K562 (cell line): Measurements from ENCODE around the gene FMOD. TPM values are rescaled to one million over a fixed set of nuclear protein-coding genes. Genes with fewer than 3 reads are reported as not detected.

Source experiments
- ATAC-seq: fragments of 200-7000 bp; cut with Tn5 transposase; 3 replicates; pipeline ENCODE4 v1.9.1; 2020; ENCODE audit warnings: moderate library complexity
- BruUV-seq: library from RNA; stranded (reverse); fragments of 400-500 nt; replicated peaks from 2 replicates; lab custom pipeline; 2021; lab: Mats Ljungman, UMichigan
- CTCF ChIA-PET: fragments of 300-600 bp; formaldehyde crosslinking; extraction: SDS; loops from one replicate; lab custom pipeline; 2021; ENCODE audit warnings: low intra/inter-chr PET ratio; lab: Yijun Ruan, JAX
- POLR2A ChIA-PET: fragments of 300-600, 350-650 bp; sonication (Branson Sonifier 250); formaldehyde crosslinking; extraction: SDS; loops from one replicate; lab custom pipeline; 2021; ENCODE audit warnings: antibody characterized with exemption, inconsistent platforms; lab: Yijun Ruan, JAX
- DNase-seq, 4 experiments: peaks; one replicate each; pipeline versions ENCODE4 v3.0.0 to v3.0.0-alpha.2; 2011 to 2018; ENCODE audit warnings: low spot score in 3 of 4, mixed read lengths in 3 of 4; ENCODE audit errors: extremely low read depth in 1 of 4
- FAIRE-seq: peaks from 2 replicates; lab custom pipeline; 2011; peaks lifted over from hg19 to GRCh38; lab: Jason Lieb, UNC
- H2AFZ ChIP-seq: 2 replicates; pipeline ENCODE4 v1.6.0; 2011; ENCODE audit warnings: low read depth, low read length, control low read depth, inconsistent platforms
- H3K27ac ChIP-seq: fragments of 200-600 bp; 3 replicates; pipeline ENCODE4 v1.8.0; 2011; ENCODE audit warnings: low read depth, mild to moderate bottlenecking, control low read depth, inconsistent platforms, low read length, moderate library complexity, mixed read lengths; ENCODE audit errors: extremely low read depth
- H3K27me3 ChIP-seq, 2 experiments: fragments of 300-600 bp in 1 of 2; 2 replicates in 1 of 2; 3 replicates in 1 of 2; pipeline versions ENCODE4 v1.6.0 to v1.8.0; 2011; ENCODE audit warnings: inconsistent platforms in 2 of 2, low read length in 2 of 2, mild to moderate bottlenecking in 1 of 2, mixed read lengths in 1 of 2, moderate library complexity in 1 of 2; ENCODE audit not compliant: control insufficient read depth in 2 of 2, insufficient read depth in 2 of 2
- H3K36me3 ChIP-seq: fragments of 300-600 bp; 3 replicates; pipeline ENCODE4 v1.8.0; 2011; ENCODE audit warnings: mild to moderate bottlenecking, low read length, inconsistent platforms; ENCODE audit not compliant: control insufficient read depth, insufficient read depth
- H3K4me1 ChIP-seq, 2 experiments: fragments of 200-600 bp in 1 of 2; replicated peaks in 1 of 2; 2 replicates in 1 of 2; 3 replicates in 1 of 2; pipeline versions ENCODE4 v1.5.1 to v1.8.0; 2011; ENCODE audit warnings: inconsistent platforms in 2 of 2, low read length in 2 of 2, mild to moderate bottlenecking in 1 of 2, mixed read lengths in 1 of 2, moderate library complexity in 1 of 2; ENCODE audit not compliant: control insufficient read depth in 2 of 2, insufficient read depth in 2 of 2
- H3K4me2 ChIP-seq: 2 replicates; pipeline ENCODE4 v1.6.1; 2011; ENCODE audit warnings: low read length, control low read depth, inconsistent platforms, mixed read lengths; ENCODE audit not compliant: insufficient read depth
- H3K4me3 ChIP-seq: fragments of 200-600 bp; sonication (generic), shearing (Covaris generic); 2 replicates; pipeline ENCODE4 v1.5.1; 2016; ENCODE audit warnings: control low read depth, inconsistent platforms
- H3K79me2 ChIP-seq: fragments of 200-600 bp; 3 replicates; pipeline ENCODE4 v1.8.0; 2011; ENCODE audit warnings: low read length, inconsistent platforms; ENCODE audit not compliant: control insufficient read depth, insufficient read depth
- H3K9ac ChIP-seq, 2 experiments: 2 replicates each; pipeline versions ENCODE4 v1.6.0 to v1.6.1; 2011; ENCODE audit warnings: low read depth in 2 of 2, low read length in 2 of 2, control low read depth in 1 of 2, inconsistent platforms in 1 of 2, mild to moderate bottlenecking in 1 of 2, mixed read lengths in 1 of 2; ENCODE audit not compliant: insufficient read depth in 1 of 2
- H3K9me1 ChIP-seq: one replicate; pipeline ENCODE4 v1.6.0; 2011; ENCODE audit warnings: inconsistent platforms, mild to moderate bottlenecking, low read length, moderate library complexity; ENCODE audit not compliant: control insufficient read depth, insufficient read depth
- H3K9me3 ChIP-seq: replicated peaks from 2 replicates; pipeline ENCODE4 v1.5.1; 2011; ENCODE audit warnings: low read depth, low read length, inconsistent platforms; ENCODE audit not compliant: control insufficient read depth, insufficient read depth
- H4K20me1 ChIP-seq: replicated peaks from 2 replicates; pipeline ENCODE4 v1.6.1; 2011; ENCODE audit warnings: low read length, inconsistent platforms, mixed read lengths; ENCODE audit not compliant: control insufficient read depth, insufficient read depth
- DDX20 ChIP-seq: fragments of 450-650 bp; IDR thresholded peaks from 2 replicates; pipeline ENCODE4 v1.6.1; 2016; ENCODE audit warnings: missing genetic modification characterization, low read depth, mild to moderate bottlenecking, missing compliant biosample characterization, moderate library complexity
- NR2F6 ChIP-seq: fragments of 450-650 bp; formaldehyde crosslinking; IDR thresholded peaks from 2 replicates; pipeline ENCODE4 v1.4.0; 2020; ENCODE audit warnings: mild to moderate bottlenecking
- POLR2A ChIP-seq: fragments of 450-650 bp; conservative IDR thresholded peaks from 2 replicates; pipeline ENCODE4 v1.6.1; 2016
- SRSF7 ChIP-seq: fragments of 200-400 bp; formaldehyde crosslinking; optimal IDR thresholded peaks from 2 replicates; pipeline ENCODE3; 2017; ENCODE audit warnings: mild to moderate bottlenecking, low read depth, low read length
- STAT5B ChIP-seq: fragments of 250-450 bp; sonication (Bioruptor Pico); IDR thresholded peaks from 2 replicates; pipeline ENCODE4 v1.8.0; 2021; ENCODE audit warnings: mild to moderate bottlenecking, inconsistent platforms
- ZNF134 ChIP-seq: fragments of 250-450 bp; sonication (Bioruptor Pico); conservative IDR thresholded peaks from 2 replicates; pipeline ENCODE4 v1.4.0; 2020
- WGBS: fragments of 100-300 bp; shearing (Covaris generic); methylation state at CpG from one replicate; pipeline ENCODE4 v1.1.6; 2016; ENCODE audit warnings: low coverage, mixed read lengths; ENCODE audit not compliant: insufficient coverage; ENCODE audit errors: missing lambda C conversion rate; 5-methylcytosine and 5-hydroxymethylcytosine counted together
- in situ Hi-C: fragments of 300-500 bp; cut with MboI; formaldehyde crosslinking; loops from 4 replicates; pipeline ENCODE4 v1.15.0; 2018; ENCODE audit warnings: inconsistent platforms, mixed read lengths
- intact Hi-C: fragments of 100-400 bp; cut with micrococcal nuclease; formaldehyde crosslinking; loops from 2 replicates; pipeline ENCODE4 v1.14.2; 2022
- polyA plus RNA-seq, 8 experiments: library from polyadenylated mRNA; depleted of rRNA in 4 of 8; stranded (reverse) in 5 of 8; unstranded in 3 of 8; fragments of >200 nt; fragmentation: Nextera tagmentation in 2 of 8; fragmentation: Illumina TruSeq in 1 of 8; extraction: Ambion mirVana in 2 of 8; extraction: Trizol in 1 of 8; gene quantifications; 2 replicates each; pipeline versions ENCODE4 v1.2.1 to v1.2.3, GENCODE V29; 2011 to 2014; ENCODE audit warnings: inconsistent platforms in 1 of 8, missing spikeins in 1 of 8
- total RNA-seq, 7 experiments: library from RNA; depleted of rRNA in 6 of 7; stranded (reverse); fragments of >200 nt in 6 of 7; fragmentation: Illumina TruSeq in 2 of 7; extraction: Trizol in 2 of 7; gene quantifications; 2 replicates each; pipeline versions ENCODE4 v1.2.1 to v1.2.3, GENCODE V29; 2011 to 2021; ENCODE audit warnings: low replicate concordance in 1 of 7

The FMOD gene
- total and polyA plus RNA-seq, 9 of the 15 experiments (the other 6 are each of a cell fraction or from before 2014, with no cell fraction given), result 0.03 to 0.13 (median 0.03) TPM; not detected in 6

- no peak overlapping the region for H2AFZ ChIP-seq
- intact Hi-C loops, result no loop called here
- no peak overlapping the region for H3K4me3 ChIP-seq
- DNase-seq, result no peak
- no peak overlapping the region for H3K9ac ChIP-seq
- H3K4me2 ChIP-seq, result no peak overlapping the region
- H3K9me3 ChIP-seq, result no peaks in the 10 kb centered on the region
- peaks cover 10 to 45% of the 10 kb centered on the region in 2 experiments; a peak in 4 of 5 replicates for H3K27me3 ChIP-seq
- H3K79me2 ChIP-seq, result no peaks in the 10 kb centered on the region
- BruUV-seq, result no TSS peak
- no peaks in the 10 kb centered on the region for H3K36me3 ChIP-seq
- 4% methylated on average over 3 of the region's 3 CpGs for WGBS
- ATAC-seq, result no peak
- no peak overlapping the region for H3K27ac ChIP-seq
- H3K4me1 ChIP-seq, result no peaks in the 10 kb centered on the region
- H4K20me1 ChIP-seq, result no peaks in the 10 kb centered on the region
- no peaks in the 10 kb centered on the region for H3K9me1 ChIP-seq
- ChIA-PET POLR2A (interaction anchor here (0.9 kb wide), 1 partner anchor 20 kb away, joined by 4 read pairs; the partner anchor contains the start of gene FMOD), CTCF (no interaction called here)
- no peak for FAIRE-seq
- in situ Hi-C loops, result no loop called here
- no peak for TF ChIP-seq STAT5B
Measured at GRCh38 chr1:203371288-203371687, 20.4 kb upstream of the FMOD start.

- POLR2A ChIA-PET, result no interaction called here
- no TSS peak for BruUV-seq
- no peaks in the 10 kb centered on the region for H3K36me3 ChIP-seq
- H3K79me2 ChIP-seq, result no peaks in the 10 kb centered on the region
- FAIRE-seq (no peak), DNase-seq (no peak), ATAC-seq (no peak)
- H3K4me1 ChIP-seq, result no peaks in the 10 kb centered on the region; a peak in 1 of 5 replicates
- no peaks in the 10 kb centered on the region for H4K20me1 ChIP-seq
- H3K27ac ChIP-seq, result no peak overlapping the region
- H3K27me3 ChIP-seq, result peaks cover 12 to 58% of the 10 kb centered on the region in 2 experiments; a peak in 4 of 5 replicates
- H3K9me1 ChIP-seq, result no peaks in the 10 kb centered on the region
- TF ChIP-seq ZNF134 (CRISPR knock-in tag) (0 out of 2 replicates have a peak, but pooled peaks have one; percentile 17), POLR2A (no peak), NR2F6 (CRISPR knock-in tag) (no peak), SRSF7 (no peak), DDX20 (tag) (no peak)
- no peak overlapping the region for H3K4me3 ChIP-seq
- in situ Hi-C loops (no loop called here), intact Hi-C loops (no loop called here)
- H3K4me2 ChIP-seq, result no peak overlapping the region
- no peak overlapping the region for H2AFZ ChIP-seq
- no peak overlapping the region for H3K9ac ChIP-seq
- CTCF ChIA-PET, result interaction anchor here (0.6 to 0.7 kb wide), 2 partner anchors 119 to 389 kb away, joined by 4 read pairs; no protein-coding TSS in a partner anchor
- 1% methylated on average over 4 of the region's 4 CpGs for WGBS
- no peaks in the 10 kb centered on the region for H3K9me3 ChIP-seq
Measured at GRCh38 chr1:203369666-203370065, 18.7 kb upstream of the FMOD start.
